ENCODE measurements around the gene MYO1B.

DNA sequence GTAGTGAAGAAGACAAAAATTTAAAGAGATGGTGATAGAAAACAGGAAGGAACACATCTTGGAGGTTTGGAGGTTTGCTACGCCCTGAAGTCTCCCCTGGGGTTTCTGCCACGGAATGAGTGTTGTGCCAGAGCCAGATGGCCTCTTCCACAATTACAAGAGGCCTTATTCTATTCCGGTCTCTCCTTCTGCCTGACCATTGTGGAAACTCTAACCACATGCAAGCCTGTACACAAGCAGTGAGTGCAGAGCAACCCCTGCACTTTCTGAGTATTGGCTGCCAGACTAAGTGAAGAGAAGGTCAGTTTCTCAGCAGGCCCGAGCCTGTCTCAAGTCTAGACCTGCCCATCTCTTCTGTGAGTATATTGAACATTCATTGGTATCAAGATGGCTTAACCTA lies 22.7 kb upstream of the MYO1B start:
- no peak for TF ChIP-seq CTCF (conservative IDR thresholded peaks at IDR 0.05; ENCODE audit: low read depth in 2 of 2)
- no peak for TF ChIP-seq POLR2AphosphoS5 (IDR thresholded peaks at IDR 0.05; ENCODE audit: low read depth)
- TF ChIP-seq EZH2 (IDR thresholded peaks at IDR 0.05; ENCODE audit: low read depth, unreplicated experiment): no peak
